C4-2B (cell line): Measurements from ENCODE around the gene LGMN.
A peak's percentile ranks its signal among the peaks of the same experiment; 100 is the strongest.

Experiments used
- H3K27ac ChIP-seq: fragments of 450-650 bp; 2 replicates; pipeline ENCODE4 v1.5.1; 2017
- CTCF ChIP-seq: fragments of 450-650 bp; conservative IDR thresholded peaks from 2 replicates; pipeline ENCODE4 v1.5.1; 2017; ENCODE audit warnings: mild to moderate bottlenecking
- ZFX ChIP-seq: fragments of 450-650 bp; IDR thresholded peaks from 2 replicates; pipeline ENCODE4 v1.6.1; 2017

Gene LGMN

GRCh38 chr14:92670643-92671366 lies 77.6 kb downstream of the LGMN start:
- TF ChIP-seq CTCF (no peak), ZFX (no peak)
- H3K27ac ChIP-seq: no peak overlapping the region

GRCh38 chr14:92670160-92670559 lies 78.3 kb downstream of the LGMN start:
- H3K27ac ChIP-seq: no peak overlapping the region
- no peak for TF ChIP-seq CTCF
- no peak for TF ChIP-seq ZFX

- TF ChIP-seq ZFX (no peak), CTCF (no peak)
- H3K27ac ChIP-seq: no peak overlapping the region
Measured at GRCh38 chr14:92668276-92668973, 80.0 kb downstream of the LGMN start.

- H3K27ac ChIP-seq: no peak overlapping the region
Measured at GRCh38 chr14:92666251-92666650, 82.2 kb downstream of the LGMN start.

GRCh38 chr14:92665661-92666110 lies 82.7 kb downstream of the LGMN start:
- no peak for TF ChIP-seq ZFX
- H3K27ac ChIP-seq: no peak overlapping the region

More at GRCh38 chr14:92666251-92666650, 82.2 kb downstream of the LGMN start:
- TF ChIP-seq CTCF: no peak

GRCh38 chr14:92663049-92663448 lies 85.4 kb downstream of the LGMN start:
- no peak overlapping the region for H3K27ac ChIP-seq
- TF ChIP-seq ZFX (no peak), CTCF (no peak)

- H3K27ac ChIP-seq: peak overlapping the region; percentile 30; the same call in 1 of the 2 replicates
- TF ChIP-seq CTCF (no peak), ZFX (no peak)
Measured at GRCh38 chr14:92660571-92660970, 87.9 kb downstream of the LGMN start.
